GM12874 (cell line): ENCODE measurements around the gene HSPBP1.

Experiments
- TF ChIP-seq, protein P1 (sequence below): IDR thresholded peaks from 2 replicates; pipeline ENCODE4 v1.5.1; 2011; ENCODE audit warnings: low read depth, mild to moderate bottlenecking, control low read depth, low read length, moderate library complexity; ENCODE audit not compliant: insufficient read depth

Gene HSPBP1

DNA sequence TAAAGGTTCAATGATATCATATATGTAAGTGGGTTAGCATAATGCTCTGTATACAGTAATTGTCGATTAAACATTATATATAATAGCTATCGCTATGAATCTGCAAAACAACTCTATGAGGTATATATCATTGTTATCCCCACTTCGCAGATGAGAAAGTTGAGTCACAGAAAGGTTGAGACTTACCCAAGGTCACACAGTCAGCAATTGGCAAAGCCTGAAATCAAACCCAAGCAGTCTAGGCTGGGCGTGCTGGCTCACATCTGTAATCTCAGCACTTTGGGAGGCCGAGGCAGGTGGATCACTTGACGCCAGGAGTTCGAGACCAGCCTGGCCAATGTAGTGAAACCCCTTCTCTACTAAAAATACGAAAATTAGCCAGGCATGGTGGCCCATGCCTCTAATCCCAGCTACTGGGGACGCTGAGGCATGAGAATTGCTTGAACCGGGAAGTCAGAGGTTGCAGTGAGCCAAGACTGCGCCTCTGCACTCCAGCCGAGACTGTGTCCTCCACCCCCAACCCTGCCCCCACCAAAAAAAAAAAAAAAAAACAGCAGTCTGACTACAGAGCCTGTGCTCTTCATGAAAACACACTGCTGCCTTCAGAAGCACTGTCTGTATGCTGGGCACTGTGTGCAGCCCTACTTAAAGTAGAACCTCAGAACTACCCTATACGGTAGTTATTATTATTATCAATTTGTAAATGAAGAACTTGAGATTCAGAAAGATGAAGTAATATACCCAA, 1.3 kb downstream of the HSPBP1 start:
- TF ChIP-seq, protein P1, sequence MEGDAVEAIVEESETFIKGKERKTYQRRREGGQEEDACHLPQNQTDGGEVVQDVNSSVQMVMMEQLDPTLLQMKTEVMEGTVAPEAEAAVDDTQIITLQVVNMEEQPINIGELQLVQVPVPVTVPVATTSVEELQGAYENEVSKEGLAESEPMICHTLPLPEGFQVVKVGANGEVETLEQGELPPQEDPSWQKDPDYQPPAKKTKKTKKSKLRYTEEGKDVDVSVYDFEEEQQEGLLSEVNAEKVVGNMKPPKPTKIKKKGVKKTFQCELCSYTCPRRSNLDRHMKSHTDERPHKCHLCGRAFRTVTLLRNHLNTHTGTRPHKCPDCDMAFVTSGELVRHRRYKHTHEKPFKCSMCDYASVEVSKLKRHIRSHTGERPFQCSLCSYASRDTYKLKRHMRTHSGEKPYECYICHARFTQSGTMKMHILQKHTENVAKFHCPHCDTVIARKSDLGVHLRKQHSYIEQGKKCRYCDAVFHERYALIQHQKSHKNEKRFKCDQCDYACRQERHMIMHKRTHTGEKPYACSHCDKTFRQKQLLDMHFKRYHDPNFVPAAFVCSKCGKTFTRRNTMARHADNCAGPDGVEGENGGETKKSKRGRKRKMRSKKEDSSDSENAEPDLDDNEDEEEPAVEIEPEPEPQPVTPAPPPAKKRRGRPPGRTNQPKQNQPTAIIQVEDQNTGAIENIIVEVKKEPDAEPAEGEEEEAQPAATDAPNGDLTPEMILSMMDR, result no peak

DNA sequence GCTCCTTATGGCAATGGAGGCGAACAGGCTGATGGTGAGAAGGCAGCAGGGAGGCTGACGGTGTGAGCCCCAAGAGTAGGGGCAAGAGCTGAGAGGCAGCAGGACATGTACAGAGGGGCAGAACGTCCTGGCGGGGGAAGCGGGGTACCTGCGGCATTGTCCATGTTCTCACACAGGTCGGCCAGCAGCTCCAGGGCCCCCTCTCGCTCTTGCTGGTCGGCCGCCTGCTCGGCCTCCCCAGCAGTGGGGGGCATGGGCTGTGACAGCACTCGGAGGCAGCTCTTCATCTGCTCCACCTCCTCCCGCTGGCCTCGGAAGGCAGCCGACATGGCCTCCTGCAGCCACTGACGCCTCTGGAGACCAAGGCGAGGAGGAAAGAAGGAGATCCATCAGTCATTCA, 2.4 kb downstream of the HSPBP1 start:
- TF ChIP-seq, protein P1, result no peak

DNA sequence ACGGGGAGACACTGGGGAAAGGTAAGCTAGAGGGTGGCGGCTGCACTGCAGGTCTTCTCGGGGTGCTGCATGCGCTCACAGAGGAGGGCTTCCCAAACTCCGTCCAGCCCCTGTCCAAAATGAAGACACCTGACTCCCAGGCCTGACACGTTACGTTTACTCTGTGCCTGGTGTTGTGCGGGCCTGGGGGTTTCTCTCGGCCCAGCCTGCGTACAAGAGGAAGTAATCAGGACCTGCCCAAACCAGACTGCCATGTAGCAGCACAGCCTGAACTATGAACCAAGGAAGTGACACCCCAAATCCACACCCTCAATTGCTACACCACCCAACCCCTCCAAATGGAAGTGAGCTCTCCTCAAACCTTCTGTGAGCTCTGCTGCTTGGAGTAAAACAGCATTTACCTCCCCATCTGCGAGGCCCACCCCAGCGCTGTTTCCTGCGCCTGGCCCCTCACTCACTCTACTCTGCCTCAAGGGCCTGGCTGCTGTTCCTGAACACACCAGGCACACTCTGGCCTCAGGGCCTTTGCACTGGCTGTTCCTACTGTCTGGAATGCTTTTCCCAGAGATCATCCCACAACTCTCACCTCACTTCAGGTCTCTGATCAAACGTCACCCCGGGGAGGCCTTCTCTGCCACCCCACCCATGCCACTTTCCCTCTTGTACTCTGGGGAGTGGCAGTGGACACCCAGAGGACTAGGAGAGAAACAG, 3.0 kb downstream of the HSPBP1 start:
- TF ChIP-seq, protein P1, result no peak

DNA sequence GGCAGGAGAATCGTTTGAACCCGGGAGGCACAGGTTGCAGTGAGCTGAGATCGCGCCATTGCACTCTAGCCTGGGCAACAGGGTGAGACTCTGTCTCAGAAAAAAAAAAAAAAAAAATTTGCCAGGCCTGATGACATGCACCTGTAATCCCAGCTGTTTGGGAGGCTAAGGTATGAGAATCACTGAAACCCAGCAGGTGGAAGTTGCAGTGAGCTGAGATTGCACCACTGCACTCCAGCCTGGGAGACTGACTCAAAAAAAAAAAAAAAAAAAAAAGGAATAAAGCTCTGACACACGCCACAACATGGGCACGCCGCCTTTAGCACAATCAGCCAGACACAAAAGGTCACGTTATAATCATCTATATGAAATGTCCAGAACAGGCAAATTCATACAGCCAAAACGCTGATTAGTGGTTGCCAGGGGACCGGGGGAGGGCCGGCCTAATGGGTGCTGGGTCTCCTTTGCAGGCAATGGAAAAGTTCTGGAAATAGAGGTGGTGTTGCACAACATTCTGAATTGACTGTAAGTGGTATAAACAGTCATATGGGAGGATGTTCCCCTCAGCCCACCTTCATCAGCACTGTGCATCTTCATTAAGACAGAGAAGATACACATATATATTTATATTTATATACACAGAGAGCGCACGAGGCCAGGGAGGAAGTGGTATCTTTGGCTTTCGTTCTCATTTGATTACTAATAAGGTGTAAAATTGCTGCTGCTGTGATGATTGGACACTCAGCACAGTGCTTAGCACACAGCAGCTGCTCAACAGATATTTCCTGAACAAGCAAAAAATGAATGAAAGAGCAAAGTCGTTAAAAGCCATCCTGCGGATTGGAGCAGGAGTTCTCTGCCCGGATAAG, 3.8 kb downstream of the HSPBP1 start:
- TF ChIP-seq, protein P1, result no peak

DNA sequence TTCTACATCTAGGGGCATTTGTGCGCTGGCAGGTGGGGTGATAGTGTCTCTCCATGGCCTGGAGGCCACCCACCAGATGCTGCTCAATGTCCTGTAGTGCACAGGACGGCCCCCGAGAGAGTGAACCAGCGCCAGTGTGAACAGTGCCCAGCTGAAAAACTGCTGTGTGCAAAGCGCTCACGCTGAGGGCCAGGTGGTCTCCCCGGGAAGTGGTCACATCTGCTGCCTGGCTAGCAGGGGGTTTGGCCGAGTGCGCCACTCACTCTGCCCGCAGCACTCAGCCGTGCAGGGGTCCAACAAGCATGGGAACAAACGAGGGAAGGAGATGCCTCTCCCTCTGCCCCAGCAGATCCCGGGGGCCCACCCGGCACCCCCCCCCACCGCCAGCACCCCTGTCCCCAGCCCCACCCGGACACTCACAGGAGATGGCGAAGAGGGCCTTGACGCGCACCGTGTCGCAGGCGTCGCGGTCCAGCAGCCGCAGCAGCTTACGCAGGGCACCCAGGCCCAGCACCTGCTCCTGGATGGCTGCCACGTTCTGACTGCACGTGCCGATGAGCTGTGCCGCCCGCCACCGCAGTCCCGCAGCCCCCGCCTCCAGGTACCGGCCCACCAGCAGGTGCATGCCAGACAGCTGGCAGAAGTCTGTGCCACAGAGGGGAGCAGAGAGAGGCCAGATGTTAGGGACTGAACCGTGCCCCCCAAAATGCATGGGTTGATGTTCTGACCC, 5.8 kb downstream of the HSPBP1 start:
- TF ChIP-seq, protein P1, result no peak

DNA sequence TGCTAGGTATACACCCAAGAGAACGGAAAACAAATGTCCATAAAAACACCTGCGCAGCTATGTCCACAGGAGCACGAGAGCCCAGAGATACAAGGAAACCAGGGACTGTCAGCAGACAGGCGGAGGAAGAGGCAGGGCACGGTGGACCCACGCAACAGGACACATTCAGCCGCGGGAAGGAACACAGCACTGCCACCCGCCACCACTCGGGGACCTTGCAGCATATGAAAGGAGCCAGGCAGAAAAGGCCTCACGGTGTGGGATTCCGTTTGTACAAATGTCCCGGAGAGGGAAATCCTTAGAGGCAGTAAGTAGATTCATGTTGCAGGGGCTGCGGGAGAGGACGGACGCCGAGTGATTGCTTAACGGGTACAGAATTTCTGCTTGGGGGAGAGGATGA, 7.8 kb downstream of the HSPBP1 start:
- TF ChIP-seq, protein P1, result no peak
